SU-DHL-6 (cell line): Measurements from ENCODE around the gene SLC41A3.

Experiments
- EZH2phosphoT487 ChIP-seq: fragments of 200-600 bp; sonication (generic), shearing (Covaris generic); conservative IDR thresholded peaks from 2 replicates; pipeline ENCODE4 v1.6.1; 2018; ENCODE audit warnings: mild to moderate bottlenecking, antibody characterized with exemption, low read length, moderate library complexity, mixed read lengths
- TF ChIP-seq, protein P1 (sequence below): fragments of 200-600 bp; sonication (generic); IDR thresholded peaks from one replicate; pipeline ENCODE4 v1.5.1; 2017; ENCODE audit warnings: antibody characterized with exemption, mild to moderate bottlenecking, low read length, moderate library complexity; ENCODE audit not compliant: insufficient read depth, poor library complexity, severe bottlenecking

DNA sequence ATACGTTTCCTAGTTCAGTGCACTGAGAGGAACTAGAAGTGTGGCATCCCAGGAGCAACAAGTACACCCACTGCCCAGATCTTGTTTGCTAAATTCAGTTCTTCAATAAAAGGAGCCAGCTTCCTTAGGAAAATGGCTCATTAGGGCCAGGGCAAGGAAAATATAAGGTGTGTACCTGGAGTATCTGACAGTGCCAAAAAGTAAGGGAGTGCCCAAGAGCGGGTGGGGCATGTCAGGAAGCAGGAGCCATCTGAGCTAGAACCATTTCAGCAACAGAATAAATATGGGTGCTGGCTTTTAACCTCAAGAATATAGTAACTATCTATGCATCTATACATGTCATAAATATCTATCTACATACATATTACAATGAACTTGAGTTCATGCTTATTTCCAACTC is 44.1 kb downstream of the SLC41A3 start:
- TF ChIP-seq, protein P1, sequence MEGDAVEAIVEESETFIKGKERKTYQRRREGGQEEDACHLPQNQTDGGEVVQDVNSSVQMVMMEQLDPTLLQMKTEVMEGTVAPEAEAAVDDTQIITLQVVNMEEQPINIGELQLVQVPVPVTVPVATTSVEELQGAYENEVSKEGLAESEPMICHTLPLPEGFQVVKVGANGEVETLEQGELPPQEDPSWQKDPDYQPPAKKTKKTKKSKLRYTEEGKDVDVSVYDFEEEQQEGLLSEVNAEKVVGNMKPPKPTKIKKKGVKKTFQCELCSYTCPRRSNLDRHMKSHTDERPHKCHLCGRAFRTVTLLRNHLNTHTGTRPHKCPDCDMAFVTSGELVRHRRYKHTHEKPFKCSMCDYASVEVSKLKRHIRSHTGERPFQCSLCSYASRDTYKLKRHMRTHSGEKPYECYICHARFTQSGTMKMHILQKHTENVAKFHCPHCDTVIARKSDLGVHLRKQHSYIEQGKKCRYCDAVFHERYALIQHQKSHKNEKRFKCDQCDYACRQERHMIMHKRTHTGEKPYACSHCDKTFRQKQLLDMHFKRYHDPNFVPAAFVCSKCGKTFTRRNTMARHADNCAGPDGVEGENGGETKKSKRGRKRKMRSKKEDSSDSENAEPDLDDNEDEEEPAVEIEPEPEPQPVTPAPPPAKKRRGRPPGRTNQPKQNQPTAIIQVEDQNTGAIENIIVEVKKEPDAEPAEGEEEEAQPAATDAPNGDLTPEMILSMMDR = no peak
- no peak for TF ChIP-seq EZH2phosphoT487
